ENCODE data around the gene SHB. TPM values are rescaled to one million over a fixed set of nuclear protein-coding genes. Genes with fewer than 3 reads are reported as not detected.
"Not testable (repeated sequence)": the region's sequence is repeated elsewhere in the genome, so short reads cannot be mapped to it uniquely, and the experiment has no call there.

SHB gene
- total and polyA plus RNA-seq, 4 donors, result 6.2 to 16.1 (median 11.6) TPM

DNA sequence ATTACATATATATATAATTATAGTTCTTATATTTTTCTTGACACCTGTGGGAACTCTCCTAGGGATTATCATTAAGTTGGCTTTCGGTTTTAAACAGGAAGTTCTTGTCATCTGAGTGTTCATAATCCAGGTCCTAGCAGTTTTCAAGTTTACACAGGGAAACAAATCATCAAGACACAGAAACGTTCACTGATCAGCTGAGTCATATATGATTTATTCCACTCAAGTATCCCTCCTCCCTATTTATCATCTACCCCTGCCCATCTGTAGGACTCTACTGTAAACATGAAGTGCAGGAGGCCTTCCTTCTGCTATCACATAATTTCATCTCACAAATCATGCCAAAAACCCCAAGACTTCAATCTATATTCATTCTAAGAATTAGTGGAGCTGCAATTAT, 171.4 kb downstream of the SHB start:
- no peaks in the 10 kb centered on the region for H3K27me3 ChIP-seq (ENCODE audit: control insufficient read depth, insufficient read depth, low read length)
- peaks cover 29% of the 10 kb centered on the region for H3K36me3 ChIP-seq (ENCODE audit: control insufficient read depth, insufficient read depth, low read length)
- no peak overlapping the region for H3K4me3 ChIP-seq (ENCODE audit: low read depth, low read length)
- 83% methylated on average over 1 of the region's 2 CpGs for WGBS (ENCODE audit: insufficient coverage)
- H3K4me1 ChIP-seq (ENCODE audit: control insufficient read depth, insufficient read depth, low read length), result no peaks in the 10 kb centered on the region
- H3K9me3 ChIP-seq (ENCODE audit: control insufficient read depth, insufficient read depth, low read length), result no peaks in the 10 kb centered on the region
- DNase-seq (ENCODE audit: low read depth in 4 of 6, low spot score in 6 of 6), result no peak
- H3K27ac ChIP-seq (ENCODE audit: low read depth, low read length), result no peak overlapping the region

GRCh38 chr9:37892063-37892462, 177.0 kb downstream of the SHB start:
- Histone ChIP-seq H3K4me3 (ENCODE audit: low read depth, low read length) (no peak overlapping the region), H3K4me1 (ENCODE audit: control insufficient read depth, insufficient read depth, low read length) (no peaks in the 10 kb centered on the region), H3K27ac (ENCODE audit: low read depth, low read length) (no peak overlapping the region), H3K27me3 (ENCODE audit: control insufficient read depth, insufficient read depth, low read length) (no peaks in the 10 kb centered on the region), H3K36me3 (ENCODE audit: control insufficient read depth, insufficient read depth, low read length) (peaks cover 33% of the 10 kb centered on the region), H3K9me3 (ENCODE audit: control insufficient read depth, insufficient read depth, low read length) (no peaks in the 10 kb centered on the region)
- no peak for DNase-seq (ENCODE audit: low read depth in 4 of 6, low spot score in 6 of 6)
- WGBS (ENCODE audit: insufficient coverage), result 80% methylated on average over 4 of the region's 8 CpGs

DNA sequence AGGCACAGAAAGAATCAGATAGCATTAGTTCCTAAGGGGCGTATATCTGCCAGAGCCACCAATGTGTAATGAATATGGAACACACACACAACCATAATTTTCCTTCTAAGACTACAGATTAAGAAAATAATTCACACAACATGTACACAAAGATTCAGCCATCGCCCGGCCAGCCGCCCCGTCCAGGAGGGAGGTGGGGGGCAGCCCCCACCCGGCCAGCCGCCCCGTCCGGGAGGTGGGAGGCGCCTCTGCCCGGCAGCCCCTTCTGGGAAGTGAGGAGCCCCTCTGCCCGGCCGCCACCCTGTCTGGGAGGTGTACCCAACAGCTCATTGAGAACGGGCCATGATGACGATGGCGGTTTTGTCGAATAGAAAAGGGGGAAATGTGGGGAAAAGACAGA, 178.0 kb downstream of the SHB start:
- not testable (repeated sequence) for H3K4me1 ChIP-seq (ENCODE audit: control insufficient read depth, insufficient read depth, low read length); H3K27me3 ChIP-seq (ENCODE audit: control insufficient read depth, insufficient read depth, low read length); DNase-seq (ENCODE audit: low read depth in 4 of 6, low spot score in 6 of 6); H3K9me3 ChIP-seq (ENCODE audit: control insufficient read depth, insufficient read depth, low read length); H3K4me3 ChIP-seq (ENCODE audit: low read depth, low read length); H3K27ac ChIP-seq (ENCODE audit: low read depth, low read length)
- WGBS (ENCODE audit: insufficient coverage), result 100% methylated on average over 1 of the region's 17 CpGs
- peaks cover 26% of the 10 kb centered on the region for H3K36me3 ChIP-seq (ENCODE audit: control insufficient read depth, insufficient read depth, low read length)

GRCh38 chr9:37889536-37889935, 179.5 kb downstream of the SHB start:
- Histone ChIP-seq H3K36me3 (ENCODE audit: control insufficient read depth, insufficient read depth, low read length) (peaks cover 18% of the 10 kb centered on the region), H3K27ac (ENCODE audit: low read depth, low read length) (no peak overlapping the region), H3K27me3 (ENCODE audit: control insufficient read depth, insufficient read depth, low read length) (no peaks in the 10 kb centered on the region), H3K4me3 (ENCODE audit: low read depth, low read length) (no peak overlapping the region), H3K4me1 (ENCODE audit: control insufficient read depth, insufficient read depth, low read length) (no peaks in the 10 kb centered on the region), H3K9me3 (ENCODE audit: control insufficient read depth, insufficient read depth, low read length) (no peaks in the 10 kb centered on the region)
- DNase-seq (ENCODE audit: low read depth in 4 of 6, low spot score in 6 of 6), result no peak

- not testable (repeated sequence) for H3K9me3 ChIP-seq (ENCODE audit: control insufficient read depth, insufficient read depth, low read length); H3K27ac ChIP-seq (ENCODE audit: low read depth, low read length); H3K27me3 ChIP-seq (ENCODE audit: control insufficient read depth, insufficient read depth, low read length); DNase-seq (ENCODE audit: low read depth in 4 of 6, low spot score in 6 of 6); H3K4me3 ChIP-seq (ENCODE audit: low read depth, low read length); H3K4me1 ChIP-seq (ENCODE audit: control insufficient read depth, insufficient read depth, low read length)
- no CpG with 5 or more reads among the region's 11 CpGs for WGBS (ENCODE audit: insufficient coverage)
- peaks cover 12% of the 10 kb centered on the region for H3K36me3 ChIP-seq (ENCODE audit: control insufficient read depth, insufficient read depth, low read length)
These were observed 180.9 kb downstream of the SHB start for GRCh38 chr9:37887977-37888583.

DNA sequence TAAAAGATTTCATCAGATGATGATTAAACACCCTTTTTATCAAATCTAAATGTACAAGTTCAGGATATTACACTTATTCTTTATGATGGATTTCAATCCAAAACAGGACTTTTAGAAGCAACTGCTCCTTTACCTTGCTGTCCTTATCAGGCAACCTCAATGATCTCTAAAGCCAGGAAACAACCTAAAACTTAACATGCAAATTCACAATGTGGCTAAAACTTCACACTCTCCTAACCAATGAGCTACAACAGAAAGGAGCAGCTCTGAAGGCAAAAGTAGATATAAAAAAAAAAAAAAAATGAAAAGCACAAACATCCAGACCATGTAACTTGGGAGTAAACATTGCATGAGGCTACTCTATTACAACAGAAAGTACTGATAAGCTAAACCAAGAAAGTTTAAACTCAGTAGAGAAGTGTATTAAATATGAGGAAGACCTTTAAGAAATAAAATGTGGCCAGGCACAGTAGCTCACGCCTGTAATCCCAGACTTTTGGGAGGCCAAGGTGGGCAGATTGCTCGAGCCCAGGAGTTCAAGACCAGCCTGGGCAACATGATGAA, 188.0 kb downstream of the SHB start:
- WGBS (ENCODE audit: insufficient coverage), result 95% methylated on average over 2 of the region's 2 CpGs
- H3K4me1 ChIP-seq (ENCODE audit: control insufficient read depth, insufficient read depth, low read length), result no peaks in the 10 kb centered on the region
- no peak for DNase-seq (ENCODE audit: low read depth in 4 of 6, low spot score in 6 of 6)
- H3K27ac ChIP-seq (ENCODE audit: low read depth, low read length), result no peak overlapping the region
- no peaks in the 10 kb centered on the region for H3K27me3 ChIP-seq (ENCODE audit: control insufficient read depth, insufficient read depth, low read length)
- H3K9me3 ChIP-seq (ENCODE audit: control insufficient read depth, insufficient read depth, low read length), result peaks cover 4% of the 10 kb centered on the region
- H3K36me3 ChIP-seq (ENCODE audit: control insufficient read depth, insufficient read depth, low read length), result peaks cover 17% of the 10 kb centered on the region
- H3K4me3 ChIP-seq (ENCODE audit: low read depth, low read length), result no peak overlapping the region

- Histone ChIP-seq H3K9me3 (ENCODE audit: control insufficient read depth, insufficient read depth, low read length) (peaks cover 4% of the 10 kb centered on the region), H3K4me1 (ENCODE audit: control insufficient read depth, insufficient read depth, low read length) (no peaks in the 10 kb centered on the region), H3K27me3 (ENCODE audit: control insufficient read depth, insufficient read depth, low read length) (no peaks in the 10 kb centered on the region), H3K4me3 (ENCODE audit: low read depth, low read length) (no peak overlapping the region), H3K36me3 (ENCODE audit: control insufficient read depth, insufficient read depth, low read length) (peaks cover 17% of the 10 kb centered on the region), H3K27ac (ENCODE audit: low read depth, low read length) (no peak overlapping the region)
- WGBS (ENCODE audit: insufficient coverage), result no CpG with 5 or more reads among the region's 1 CpG
- no peak for DNase-seq (ENCODE audit: low read depth in 4 of 6, low spot score in 6 of 6)
These were observed 192.7 kb downstream of the SHB start for GRCh38 chr9:37876376-37876775.

DNA sequence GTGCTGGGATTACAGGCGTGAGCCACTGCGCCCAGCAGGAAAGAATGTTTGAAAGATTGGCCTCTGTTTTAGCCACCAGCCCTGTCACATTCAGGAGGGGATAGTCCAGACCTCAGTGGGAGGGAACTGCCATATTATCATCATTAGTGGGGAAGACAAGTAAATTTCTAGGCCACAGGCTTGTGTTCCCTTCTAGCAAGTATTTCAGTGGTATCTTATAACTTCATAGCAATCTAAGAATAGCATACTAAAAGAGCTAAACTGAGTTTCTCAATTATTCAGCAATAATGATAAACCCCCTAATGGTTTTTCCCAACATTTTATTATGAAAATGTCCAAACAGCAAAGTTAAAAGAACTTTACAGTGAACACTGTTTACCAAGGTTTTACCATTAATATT, 195.1 kb downstream of the SHB start:
- WGBS (ENCODE audit: insufficient coverage), result 100% methylated on average over 1 of the region's 2 CpGs

GRCh38 chr9:37870799-37871176, 198.2 kb downstream of the SHB start:
- Histone ChIP-seq H3K9me3 (ENCODE audit: control insufficient read depth, insufficient read depth, low read length) (no peaks in the 10 kb centered on the region), H3K4me1 (ENCODE audit: control insufficient read depth, insufficient read depth, low read length) (no peaks in the 10 kb centered on the region)
- WGBS (ENCODE audit: insufficient coverage), result no CpG with 5 or more reads among the region's 5 CpGs

More for the DNA sequence above, 195.1 kb downstream of the SHB start:
- Histone ChIP-seq H3K4me1 (ENCODE audit: control insufficient read depth, insufficient read depth, low read length) (no peaks in the 10 kb centered on the region), H3K36me3 (ENCODE audit: control insufficient read depth, insufficient read depth, low read length) (peaks cover 7% of the 10 kb centered on the region), H3K9me3 (ENCODE audit: control insufficient read depth, insufficient read depth, low read length) (peaks cover 4% of the 10 kb centered on the region), H3K27me3 (ENCODE audit: control insufficient read depth, insufficient read depth, low read length) (no peaks in the 10 kb centered on the region), H3K4me3 (ENCODE audit: low read depth, low read length) (no peak overlapping the region), H3K27ac (ENCODE audit: low read depth, low read length) (no peak overlapping the region)
- no peak for DNase-seq (ENCODE audit: low read depth in 4 of 6, low spot score in 6 of 6)

DNA sequence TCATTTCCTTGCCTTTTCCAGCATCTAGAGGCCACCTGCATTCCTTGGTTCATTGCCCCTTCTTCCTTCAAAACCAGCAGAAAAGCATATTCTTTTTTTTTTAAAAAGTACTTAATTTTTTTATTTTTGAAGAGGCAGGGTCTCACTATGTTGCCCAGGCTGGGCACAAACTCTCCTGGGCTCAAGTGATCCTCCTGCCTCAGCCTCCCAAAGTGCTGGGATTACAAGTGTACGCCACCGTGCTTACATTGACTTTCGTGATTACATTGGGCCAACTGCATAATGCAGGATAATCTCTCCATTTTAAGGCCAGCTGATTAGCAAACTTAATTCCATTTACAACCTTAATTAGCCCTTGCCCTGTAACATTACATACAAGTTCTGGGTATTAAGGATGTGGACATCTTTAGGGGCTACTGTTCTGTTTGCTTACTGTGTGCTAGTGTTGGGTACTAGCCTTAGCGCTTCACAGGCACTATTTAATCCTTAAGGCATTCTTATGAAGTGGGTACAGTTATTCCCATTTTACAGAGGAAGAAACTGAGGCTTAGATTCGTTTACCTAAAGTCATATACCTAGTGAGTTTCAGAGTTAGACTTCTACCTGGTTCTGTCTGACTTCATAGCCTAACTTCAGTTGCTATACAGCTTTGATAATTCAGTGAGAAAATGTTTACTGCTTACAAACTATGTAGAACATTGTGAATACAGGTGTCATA, 198.8 kb downstream of the SHB start:
- Histone ChIP-seq H3K27me3 (ENCODE audit: control insufficient read depth, insufficient read depth, low read length) (no peaks in the 10 kb centered on the region), H3K4me1 (ENCODE audit: control insufficient read depth, insufficient read depth, low read length) (no peaks in the 10 kb centered on the region), H3K36me3 (ENCODE audit: control insufficient read depth, insufficient read depth, low read length) (no peaks in the 10 kb centered on the region), H3K9me3 (ENCODE audit: control insufficient read depth, insufficient read depth, low read length) (no peaks in the 10 kb centered on the region), H3K27ac (ENCODE audit: low read depth, low read length) (no peak overlapping the region), H3K4me3 (ENCODE audit: low read depth, low read length) (no peak overlapping the region)
- no peak for DNase-seq (ENCODE audit: low read depth in 4 of 6, low spot score in 6 of 6)
- WGBS (ENCODE audit: insufficient coverage), result no CpG with 5 or more reads among the region's 5 CpGs

More at GRCh38 chr9:37870799-37871176, 198.2 kb downstream of the SHB start:
- no peaks in the 10 kb centered on the region for H3K27me3 ChIP-seq (ENCODE audit: control insufficient read depth, insufficient read depth, low read length)
- H3K27ac ChIP-seq (ENCODE audit: low read depth, low read length), result no peak overlapping the region
- H3K36me3 ChIP-seq (ENCODE audit: control insufficient read depth, insufficient read depth, low read length), result no peaks in the 10 kb centered on the region
- no peak overlapping the region for H3K4me3 ChIP-seq (ENCODE audit: low read depth, low read length)
- DNase-seq (ENCODE audit: low read depth in 4 of 6, low spot score in 6 of 6), result no peak

Data from spinal cord (tissue), 10 donors.